ENCODE measurements around the gene ADAMTSL5.

Gene ADAMTSL5

DNA sequence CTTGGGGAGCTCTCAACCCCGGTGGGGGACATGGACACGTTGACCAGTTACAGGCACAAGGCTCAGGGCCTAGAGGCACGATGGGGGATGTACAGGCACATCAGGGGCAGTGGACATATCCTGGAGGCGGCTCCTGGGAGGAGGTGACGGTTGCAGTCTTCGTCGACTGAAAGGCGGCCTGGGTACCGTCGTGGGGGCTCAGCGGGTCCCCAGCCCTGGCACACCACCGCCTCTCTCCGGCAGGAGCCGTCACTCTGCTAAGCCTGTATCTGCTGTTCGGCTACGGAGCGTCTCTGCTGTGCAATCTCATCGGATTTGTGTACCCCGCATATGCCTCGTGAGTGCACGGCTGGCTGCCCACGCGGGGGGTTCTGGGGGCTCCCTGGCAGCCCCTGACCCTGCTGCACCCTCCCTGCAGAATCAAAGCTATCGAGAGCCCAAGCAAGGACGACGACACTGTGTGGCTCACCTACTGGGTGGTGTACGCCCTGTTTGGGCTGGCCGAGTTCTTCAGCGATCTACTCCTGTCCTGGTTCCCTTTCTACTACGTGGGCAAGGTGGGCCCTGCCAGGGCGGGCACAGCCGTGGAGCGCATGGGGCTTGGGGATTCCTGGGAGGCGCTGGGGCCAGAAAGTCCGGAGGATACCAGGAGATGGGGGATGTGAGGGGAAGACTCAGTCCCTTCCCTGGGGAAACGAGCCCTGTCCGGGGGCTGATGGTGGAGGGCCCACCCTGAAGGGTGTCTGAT, 17.6 kb downstream of the ADAMTSL5 start:
- no peak for DNase-seq

DNA sequence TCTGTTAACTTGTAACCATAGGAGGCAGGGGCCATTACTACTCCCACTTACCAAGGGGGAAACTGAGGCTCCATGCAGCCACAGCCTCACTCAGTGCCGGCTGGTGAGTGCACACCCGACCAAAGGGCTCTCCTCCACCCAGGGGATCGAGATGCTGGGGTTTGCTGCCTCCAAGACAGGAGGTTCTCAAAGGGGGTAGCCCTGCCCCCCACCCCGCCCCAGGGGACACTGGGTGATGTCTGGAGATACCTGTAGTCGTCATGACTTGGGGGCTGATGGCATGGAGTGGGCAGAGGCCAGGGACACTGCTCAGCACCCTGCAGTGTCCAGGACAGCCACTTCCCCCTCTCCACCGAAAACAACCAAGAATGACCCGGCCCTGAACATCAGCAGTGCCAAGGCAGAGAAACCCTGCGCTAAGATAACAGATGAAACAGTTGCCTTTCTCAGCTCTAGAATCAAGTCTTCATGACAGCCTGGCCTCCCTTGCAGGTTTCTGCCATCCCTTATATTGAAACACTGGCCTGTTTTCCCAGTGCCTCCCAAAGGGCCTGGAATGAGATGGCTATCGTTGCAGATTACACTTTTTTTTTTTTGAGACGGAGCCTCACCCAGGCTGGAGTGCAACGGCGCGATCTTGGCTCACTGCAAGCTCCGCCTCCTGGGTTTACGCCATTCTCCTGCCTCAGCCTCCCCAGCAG, 18.6 kb downstream of the ADAMTSL5 start:
- DNase-seq: no peak

DNA sequence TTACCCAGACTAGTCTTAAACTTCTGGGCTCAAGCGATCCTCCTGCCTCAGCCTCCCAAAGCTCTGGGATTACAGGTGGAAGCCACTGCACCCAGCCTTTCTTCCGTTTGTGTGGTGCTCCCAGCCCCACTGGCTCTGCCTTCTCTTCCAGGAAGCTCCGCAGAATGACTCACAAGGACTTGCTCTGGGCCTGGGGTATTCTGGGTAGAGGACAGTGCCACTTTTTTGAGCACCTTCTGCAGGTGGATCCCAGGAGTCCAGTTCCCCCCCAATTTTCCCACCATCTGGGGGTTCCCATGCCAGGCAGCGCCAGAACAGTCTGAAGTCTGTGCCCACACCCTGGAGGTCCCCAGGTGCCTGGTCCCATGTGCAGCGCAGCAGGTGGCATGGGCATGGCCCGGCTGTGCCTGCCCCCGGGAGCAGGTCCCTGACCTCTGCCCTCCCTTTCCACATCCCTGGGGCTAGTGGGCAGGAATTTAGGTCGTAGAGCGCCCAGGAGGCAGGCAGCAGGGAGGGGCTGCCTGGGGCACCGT, 20.3 kb downstream of the ADAMTSL5 start:
- no peak for DNase-seq

- no peak for DNase-seq
These were observed 21.0 kb downstream of the ADAMTSL5 start for GRCh38 chr19:1491849-1492170.

GRCh38 chr19:1491114-1491848, 21.5 kb downstream of the ADAMTSL5 start, which contains the start of gene REEP6:
Gene REEP6 (plus strand): TSS chr19:1491181. CDS start chr19:1491270, 89 bp downstream.
- DNase-seq: no peak

DNA sequence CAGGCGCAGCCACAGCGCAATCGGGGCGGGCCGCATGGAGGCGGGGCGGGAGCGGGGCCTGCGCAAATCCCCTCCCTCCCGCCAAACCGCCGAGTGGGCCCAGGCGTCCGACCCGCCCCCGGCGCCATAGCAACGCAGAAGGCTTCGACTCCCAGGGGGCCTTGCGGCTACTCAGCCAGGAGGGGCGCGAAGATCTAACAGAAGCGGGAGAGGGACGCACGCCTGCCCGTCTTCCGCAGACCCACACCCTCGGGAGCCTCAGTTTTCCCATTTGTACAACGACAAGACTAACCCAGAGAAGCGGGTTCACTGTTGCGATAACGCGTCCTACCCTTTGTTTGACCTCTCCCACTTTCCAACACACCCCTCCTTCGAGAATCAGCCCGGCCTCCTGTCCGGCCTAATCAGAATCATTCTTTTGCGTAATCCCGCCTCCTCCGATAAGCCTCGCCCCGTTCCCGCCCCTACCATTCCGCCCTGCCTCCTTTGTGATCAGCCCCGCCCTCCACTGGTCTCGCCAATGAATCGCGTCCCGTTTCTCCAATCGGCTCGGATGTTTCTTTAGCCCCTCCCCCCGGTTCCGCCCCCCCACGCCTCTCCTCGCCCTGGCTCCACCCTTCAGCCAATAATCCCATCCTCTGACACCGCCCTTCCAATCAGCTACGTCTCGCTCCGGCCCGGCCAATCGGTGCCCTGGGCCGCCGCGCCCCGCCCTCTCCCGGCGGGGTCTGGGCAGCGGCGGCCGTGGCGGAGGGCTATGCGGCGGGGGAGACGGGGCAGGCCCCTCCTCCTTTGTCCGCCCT, 22.3 kb downstream of the ADAMTSL5 start, which contains the start of gene PCSK4:
Gene PCSK4, minus strand, starts transcription at position 40 of the 803 bp plus-strand sequence. Its CDS starts 4 bp downstream, at position 36.
- DNase-seq: peak; percentile 96

DNA sequence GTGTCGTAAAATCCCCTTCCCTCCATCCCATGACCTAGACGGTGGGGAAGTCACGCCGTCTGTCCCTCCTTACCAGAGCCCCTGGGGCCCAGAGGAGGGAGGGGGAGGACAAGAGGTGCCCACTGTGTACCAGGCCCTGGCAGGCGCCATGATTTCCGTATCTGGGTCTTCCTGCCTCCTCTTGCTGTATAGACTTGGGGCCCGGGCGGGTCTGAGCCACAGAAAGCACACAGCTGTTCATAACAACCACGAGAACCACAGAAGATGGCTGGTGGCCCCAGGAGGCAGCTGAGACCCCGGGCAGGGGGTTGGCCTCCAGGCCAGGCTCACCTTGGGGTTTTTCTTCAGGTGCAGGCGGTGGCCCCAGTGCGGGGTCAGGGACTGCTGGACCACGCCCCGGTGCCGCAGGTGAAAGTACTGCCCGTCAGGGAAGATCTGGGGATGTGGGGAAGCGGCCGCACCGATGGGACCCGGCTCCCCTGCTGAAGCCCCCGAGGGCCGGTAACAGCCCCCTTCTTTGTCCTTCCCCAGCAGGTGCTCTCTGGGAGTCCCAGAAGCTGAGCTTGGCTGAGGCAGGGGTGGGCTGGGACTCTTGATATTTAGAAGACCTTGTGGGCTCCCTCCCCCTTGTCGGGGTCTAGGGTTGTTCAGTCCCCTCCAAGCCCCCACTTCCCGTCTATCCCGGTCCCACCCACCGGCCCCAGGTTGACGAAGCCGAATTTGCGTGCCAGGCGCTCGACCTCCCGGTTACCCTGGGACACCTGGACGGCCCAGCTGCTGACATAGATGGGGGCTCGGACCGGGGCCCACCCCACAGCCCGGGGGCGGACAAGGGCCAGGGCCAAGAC, 23.1 kb downstream of the ADAMTSL5 start:
- DNase-seq: no peak

GRCh38 chr19:1488282-1488601, 24.6 kb downstream of the ADAMTSL5 start:
- no peak for DNase-seq

GRCh38 chr19:1487576-1488281, 25.1 kb downstream of the ADAMTSL5 start:
- no peak for DNase-seq

- DNase-seq: no peak
These were observed 25.9 kb downstream of the ADAMTSL5 start for GRCh38 chr19:1486720-1487575.

DNA sequence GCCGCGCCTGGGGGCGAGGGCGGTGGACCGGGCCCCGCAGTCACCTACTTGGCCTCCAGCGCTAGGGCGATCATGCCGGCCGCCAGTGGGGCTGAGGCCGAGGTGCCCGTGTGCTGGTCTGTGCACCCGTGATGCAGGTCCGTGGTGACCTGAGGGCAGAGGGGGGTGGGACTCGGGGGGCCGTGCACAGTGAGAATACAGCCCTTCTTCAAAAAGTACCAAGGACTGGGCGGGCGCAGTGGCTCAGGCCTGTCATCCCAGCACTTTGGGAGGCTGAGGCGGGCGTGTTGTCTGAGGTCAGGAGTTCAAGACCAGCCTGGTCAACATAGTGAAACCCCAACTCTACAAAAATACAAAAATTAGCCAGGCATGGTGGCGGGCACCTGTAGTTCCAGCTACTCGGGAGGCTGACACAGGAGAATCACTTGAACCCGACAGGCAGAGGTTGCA, 28.8 kb downstream of the ADAMTSL5 start:
- no peak for DNase-seq

DNA sequence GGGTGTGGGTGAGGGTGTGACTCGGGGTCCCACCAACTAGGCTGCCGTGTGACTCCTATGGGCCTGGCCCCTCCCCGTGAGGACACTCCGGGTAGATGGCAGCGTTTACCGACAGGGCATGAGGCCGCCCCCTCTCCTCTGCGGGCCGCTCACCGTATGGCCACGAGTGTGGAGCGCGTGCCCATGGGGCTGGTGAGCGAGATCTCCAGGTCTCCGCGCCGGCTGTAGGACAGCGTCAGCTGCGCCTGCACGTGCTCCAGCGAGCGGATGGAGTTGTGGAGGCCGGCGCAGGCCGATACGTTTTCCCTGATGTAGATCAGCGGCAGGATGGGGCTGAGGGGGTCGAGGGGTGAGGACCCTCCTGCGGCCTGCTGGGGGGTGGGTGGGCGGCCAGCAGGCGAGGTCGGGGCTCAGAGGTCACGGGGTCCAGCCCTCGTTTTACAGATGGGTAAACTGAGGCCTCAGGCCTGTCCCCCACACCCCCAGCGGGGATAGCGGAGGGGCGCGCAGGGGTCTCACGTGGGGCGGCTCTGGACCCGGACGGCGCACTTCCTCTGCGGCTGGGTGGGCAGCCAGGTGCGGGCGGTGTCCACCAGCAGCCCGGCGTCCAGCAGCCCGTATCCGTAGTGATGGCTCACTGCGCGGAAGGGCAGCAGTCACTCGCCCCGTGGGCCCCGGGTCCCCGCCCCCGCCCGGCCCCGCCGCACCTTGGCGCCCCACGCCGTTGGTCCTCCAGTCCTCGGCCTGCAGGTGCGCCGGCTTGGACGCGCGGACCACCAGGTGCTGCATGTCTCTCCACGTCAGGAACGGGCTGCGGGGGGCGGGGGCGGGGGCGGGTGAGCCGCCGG, 29.5 kb downstream of the ADAMTSL5 start:
- no peak for DNase-seq

DNA sequence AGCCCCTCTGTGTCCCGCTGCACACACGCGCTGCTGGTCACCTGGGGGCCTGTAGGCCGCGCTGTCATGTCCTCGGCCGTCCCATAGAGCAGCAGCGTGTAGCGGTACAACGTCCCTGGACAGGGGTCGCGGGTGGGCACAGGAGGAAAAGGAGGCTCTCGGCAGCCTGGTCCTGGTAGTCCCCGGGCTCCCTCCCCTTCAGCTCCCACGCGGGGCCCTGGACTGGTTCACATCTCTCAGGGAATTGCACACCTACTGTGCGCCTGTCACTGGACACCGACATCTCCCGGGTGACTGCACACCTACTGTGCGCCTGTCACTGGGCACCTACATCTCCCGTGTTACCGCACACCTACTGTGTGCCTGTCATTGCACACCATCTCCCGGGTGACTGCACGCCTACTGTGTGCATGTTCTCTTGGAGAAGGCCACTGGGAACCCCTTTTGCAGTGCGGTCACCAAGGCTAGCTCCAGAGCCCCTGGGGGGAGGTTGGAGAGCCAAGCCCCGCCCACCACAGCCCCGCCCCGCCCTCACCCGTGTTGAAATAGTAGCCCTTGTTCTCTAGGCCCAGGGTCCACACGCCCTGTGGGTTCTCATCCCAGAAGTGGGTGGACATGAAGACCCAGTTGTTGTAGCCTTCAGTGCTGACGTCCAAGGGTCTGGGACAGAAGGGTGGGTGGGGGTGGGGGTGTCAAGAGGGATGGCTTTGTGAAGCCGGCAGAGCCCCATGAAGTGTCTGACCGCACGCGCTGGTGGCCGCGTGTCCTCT, 30.3 kb downstream of the ADAMTSL5 start:
- DNase-seq: no peak

DNA sequence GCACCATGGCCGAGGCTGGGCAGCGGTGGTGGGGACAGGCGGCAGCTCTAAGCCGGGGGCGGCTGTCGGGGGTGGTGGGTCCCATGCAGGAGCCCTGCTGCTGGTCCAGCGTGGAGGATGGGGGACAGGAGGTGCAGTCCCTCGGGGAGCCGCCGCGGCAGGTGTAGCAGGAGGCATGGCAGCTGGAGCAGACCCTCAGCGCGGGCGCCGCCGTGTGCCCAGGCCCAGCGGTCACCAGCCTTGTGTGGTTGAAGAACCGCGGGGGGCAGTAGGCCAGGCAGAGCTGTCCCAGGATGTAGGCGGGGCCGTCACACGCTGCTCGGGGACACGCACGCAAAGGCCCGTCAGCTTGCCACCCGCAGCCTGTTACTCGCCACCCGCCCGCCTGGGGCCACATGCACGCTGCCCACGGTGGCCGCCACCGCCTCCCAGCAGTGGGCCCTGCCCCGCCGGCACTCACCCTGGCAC, 30.9 kb downstream of the ADAMTSL5 start:
- no peak for DNase-seq

GRCh38 chr19:1481224-1481892, 31.5 kb downstream of the ADAMTSL5 start:
- no peak for DNase-seq

GRCh38 chr19:1478934-1479707, 33.7 kb downstream of the ADAMTSL5 start, which contains the start of gene C19orf25:
Gene C19orf25 (minus strand): TSS chr19:1479215. CDS start chr19:1478903, 312 bp downstream.
- DNase-seq: peak; percentile 91
